Measurements from ENCODE around the gene KCNQ1OT1.

Gene KCNQ1OT1

DNA sequence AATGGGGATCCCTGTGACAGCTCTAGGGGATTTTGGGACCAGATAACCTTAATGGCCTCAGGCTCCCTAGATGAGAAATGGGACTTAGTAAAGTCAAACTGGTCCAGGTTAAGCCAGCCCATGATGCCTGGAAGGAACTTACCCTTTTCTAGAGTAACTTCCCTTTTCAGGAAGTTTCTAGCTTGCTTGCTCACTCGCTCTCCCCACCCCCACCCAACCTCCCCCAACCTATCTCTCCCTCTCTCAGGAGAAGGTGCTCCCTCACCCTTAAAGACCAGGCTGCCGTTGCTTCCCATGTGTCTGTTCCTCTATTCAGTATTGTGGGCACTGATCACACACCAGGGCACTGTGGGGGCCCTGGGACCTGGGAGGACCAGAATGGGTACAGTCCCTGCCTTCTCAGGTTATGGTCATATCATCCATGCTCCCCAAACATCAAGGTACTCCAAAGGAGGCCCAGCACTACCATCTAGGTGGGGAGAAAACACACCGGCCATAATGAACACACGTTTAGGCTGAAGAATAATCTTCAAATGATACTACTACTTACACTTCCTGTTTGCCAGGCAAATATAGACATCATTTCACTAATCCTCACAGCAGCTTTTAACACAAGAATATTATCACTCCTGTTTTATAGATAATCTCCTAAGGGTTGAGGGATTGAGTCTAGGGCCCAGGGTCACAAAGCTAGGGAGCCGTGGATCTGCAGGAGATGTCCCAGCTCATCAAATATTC, 18.2 kb downstream of the KCNQ1OT1 start:
- TF ChIP-seq, protein P1, sequence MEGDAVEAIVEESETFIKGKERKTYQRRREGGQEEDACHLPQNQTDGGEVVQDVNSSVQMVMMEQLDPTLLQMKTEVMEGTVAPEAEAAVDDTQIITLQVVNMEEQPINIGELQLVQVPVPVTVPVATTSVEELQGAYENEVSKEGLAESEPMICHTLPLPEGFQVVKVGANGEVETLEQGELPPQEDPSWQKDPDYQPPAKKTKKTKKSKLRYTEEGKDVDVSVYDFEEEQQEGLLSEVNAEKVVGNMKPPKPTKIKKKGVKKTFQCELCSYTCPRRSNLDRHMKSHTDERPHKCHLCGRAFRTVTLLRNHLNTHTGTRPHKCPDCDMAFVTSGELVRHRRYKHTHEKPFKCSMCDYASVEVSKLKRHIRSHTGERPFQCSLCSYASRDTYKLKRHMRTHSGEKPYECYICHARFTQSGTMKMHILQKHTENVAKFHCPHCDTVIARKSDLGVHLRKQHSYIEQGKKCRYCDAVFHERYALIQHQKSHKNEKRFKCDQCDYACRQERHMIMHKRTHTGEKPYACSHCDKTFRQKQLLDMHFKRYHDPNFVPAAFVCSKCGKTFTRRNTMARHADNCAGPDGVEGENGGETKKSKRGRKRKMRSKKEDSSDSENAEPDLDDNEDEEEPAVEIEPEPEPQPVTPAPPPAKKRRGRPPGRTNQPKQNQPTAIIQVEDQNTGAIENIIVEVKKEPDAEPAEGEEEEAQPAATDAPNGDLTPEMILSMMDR (IDR thresholded peaks at IDR 0.05; ENCODE audit: low read depth, low read length), result no peak
- DNase-seq (ENCODE audit: extremely low read depth, low read depth), result no peak

GRCh38 chr11:2679011-2679676, 20.6 kb downstream of the KCNQ1OT1 start:
- TF ChIP-seq, protein P1 (IDR thresholded peaks at IDR 0.05; ENCODE audit: low read depth, low read length), result no peak
- no peak for DNase-seq (ENCODE audit: extremely low read depth, low read depth)

DNA sequence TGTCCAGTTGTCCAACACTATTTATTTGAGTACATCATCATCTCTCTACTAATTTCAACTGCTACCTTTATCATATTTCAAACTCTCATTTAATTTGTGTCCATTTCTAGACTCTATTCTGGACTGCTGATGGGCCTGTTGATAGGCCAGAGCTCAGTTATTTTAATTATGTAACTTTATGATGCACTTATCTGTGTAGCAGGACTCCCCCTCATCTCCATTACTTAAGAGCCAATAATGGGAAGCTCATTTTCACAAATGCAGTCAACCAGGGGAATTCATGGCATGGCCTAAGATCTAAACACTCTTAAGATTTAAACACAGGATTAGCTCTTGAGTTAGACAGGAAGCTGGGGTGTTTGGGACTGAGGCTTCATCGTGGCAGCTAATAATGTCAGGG, 21.4 kb downstream of the KCNQ1OT1 start:
- no peak for DNase-seq (ENCODE audit: extremely low read depth, low read depth)
- TF ChIP-seq, protein P1 (IDR thresholded peaks at IDR 0.05; ENCODE audit: low read depth, low read length), result no peak

DNA sequence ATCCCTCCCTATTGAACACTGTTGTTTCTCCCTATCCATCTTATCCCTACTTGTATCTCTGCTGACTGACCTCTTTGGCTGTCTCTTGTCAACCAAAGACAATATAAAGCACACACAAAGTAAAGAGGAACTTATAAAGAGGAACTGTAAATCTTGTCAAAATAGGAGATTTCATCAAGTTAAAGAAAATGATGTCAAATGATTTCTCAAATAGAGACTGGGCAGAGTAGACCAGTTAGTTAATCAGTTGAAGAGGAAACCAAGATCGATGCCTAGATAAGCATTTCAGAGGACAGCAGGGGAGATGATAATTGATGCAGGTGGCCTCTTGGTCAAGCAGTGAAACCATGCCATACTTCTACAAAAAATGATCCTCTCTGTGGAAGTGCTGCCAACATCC, 22.7 kb downstream of the KCNQ1OT1 start:
- TF ChIP-seq, protein P1 (IDR thresholded peaks at IDR 0.05; ENCODE audit: low read depth, low read length), result no peak
- DNase-seq (ENCODE audit: extremely low read depth, low read depth), result no peak

DNA sequence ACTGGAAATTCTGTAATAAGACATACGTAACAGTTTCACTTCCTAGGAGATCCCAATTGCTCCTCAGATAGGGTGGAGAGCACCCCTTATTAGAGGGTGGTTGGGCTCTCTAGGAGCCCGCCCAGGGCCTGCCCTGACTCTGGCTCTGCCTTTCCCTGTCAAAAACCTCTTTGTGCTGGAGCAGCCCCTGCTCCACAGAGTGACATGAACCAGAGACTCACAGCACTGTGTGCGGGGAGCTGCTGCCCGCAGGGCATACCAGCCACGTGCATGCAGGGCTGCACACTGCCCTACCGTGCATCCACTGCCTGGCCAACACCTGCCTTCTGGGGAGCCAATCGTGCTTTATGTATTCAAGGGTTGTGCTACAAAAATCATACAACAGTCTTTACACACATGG, 24.3 kb downstream of the KCNQ1OT1 start:
- TF ChIP-seq, protein P1 (IDR thresholded peaks at IDR 0.05; ENCODE audit: low read depth, low read length), result no peak
- no peak for DNase-seq (ENCODE audit: extremely low read depth, low read depth)

- TF ChIP-seq, protein P1 (IDR thresholded peaks at IDR 0.05; ENCODE audit: low read depth, low read length), result no peak
- no peak for DNase-seq (ENCODE audit: extremely low read depth, low read depth)
These were observed 25.1 kb downstream of the KCNQ1OT1 start for GRCh38 chr11:2674658-2675131.

GRCh38 chr11:2673871-2674471, 25.8 kb downstream of the KCNQ1OT1 start:
- TF ChIP-seq, protein P1 (IDR thresholded peaks at IDR 0.05; ENCODE audit: low read depth, low read length), result no peak
- no peak for DNase-seq (ENCODE audit: extremely low read depth, low read depth)

Data from AG09319 (cell line).